ENCODE measurements around the gene RNU1-1. TPM values are rescaled to one million over a fixed set of nuclear protein-coding genes. Genes with fewer than 3 reads are reported as not detected.

RNU1-1 gene
- total and polyA plus RNA-seq, 9 donors, result under 0.01 to 7,521 (median 3,807) TPM; not detected in 2

DNA sequence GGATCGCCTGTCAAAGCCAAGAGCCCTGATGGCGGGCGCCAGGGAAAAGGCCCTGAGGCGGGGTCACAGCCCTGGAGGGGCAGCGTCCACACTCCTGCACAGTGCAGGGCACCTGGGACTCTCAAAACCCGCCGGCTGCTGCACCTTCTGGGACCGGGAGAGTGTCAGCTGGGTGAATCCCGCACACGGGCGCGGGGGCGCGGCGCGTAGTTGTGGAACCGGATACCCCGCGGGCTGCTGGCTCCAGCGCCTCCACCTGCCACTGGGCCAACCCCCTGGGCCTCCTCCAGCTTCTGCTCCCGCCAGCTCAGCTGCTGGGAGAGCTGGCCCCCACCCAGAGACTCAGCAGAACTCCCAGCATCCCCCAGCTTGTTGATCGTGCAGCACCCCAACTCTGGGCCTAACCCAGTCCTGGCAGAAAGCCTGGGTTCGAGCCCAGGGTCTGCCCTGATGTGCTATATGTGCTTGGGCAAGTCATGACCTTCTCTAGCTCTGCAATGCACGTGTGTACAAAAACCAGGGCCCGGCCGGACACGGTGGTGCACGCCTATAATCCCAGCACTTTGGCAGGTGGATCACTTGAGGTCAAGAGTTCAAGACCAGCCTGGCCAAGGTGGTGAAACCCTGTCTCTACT is 39.8 kb downstream of the RNU1-1 start:
- TF ChIP-seq POLR2A (IDR thresholded peaks at IDR 0.05), result no peak
- no peak for TF ChIP-seq EP300 (IDR thresholded peaks at IDR 0.05)
- TF ChIP-seq, protein P1, sequence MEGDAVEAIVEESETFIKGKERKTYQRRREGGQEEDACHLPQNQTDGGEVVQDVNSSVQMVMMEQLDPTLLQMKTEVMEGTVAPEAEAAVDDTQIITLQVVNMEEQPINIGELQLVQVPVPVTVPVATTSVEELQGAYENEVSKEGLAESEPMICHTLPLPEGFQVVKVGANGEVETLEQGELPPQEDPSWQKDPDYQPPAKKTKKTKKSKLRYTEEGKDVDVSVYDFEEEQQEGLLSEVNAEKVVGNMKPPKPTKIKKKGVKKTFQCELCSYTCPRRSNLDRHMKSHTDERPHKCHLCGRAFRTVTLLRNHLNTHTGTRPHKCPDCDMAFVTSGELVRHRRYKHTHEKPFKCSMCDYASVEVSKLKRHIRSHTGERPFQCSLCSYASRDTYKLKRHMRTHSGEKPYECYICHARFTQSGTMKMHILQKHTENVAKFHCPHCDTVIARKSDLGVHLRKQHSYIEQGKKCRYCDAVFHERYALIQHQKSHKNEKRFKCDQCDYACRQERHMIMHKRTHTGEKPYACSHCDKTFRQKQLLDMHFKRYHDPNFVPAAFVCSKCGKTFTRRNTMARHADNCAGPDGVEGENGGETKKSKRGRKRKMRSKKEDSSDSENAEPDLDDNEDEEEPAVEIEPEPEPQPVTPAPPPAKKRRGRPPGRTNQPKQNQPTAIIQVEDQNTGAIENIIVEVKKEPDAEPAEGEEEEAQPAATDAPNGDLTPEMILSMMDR (IDR thresholded peaks at IDR 0.05), result no peak
- H3K27ac ChIP-seq, result no peak overlapping the region
- H3K9me3 ChIP-seq, result no peaks in the 10 kb centered on the region
- peak in 1 of 5 donors; percentile 33 for DNase-seq
- no peaks in the 10 kb centered on the region for H3K36me3 ChIP-seq
- WGBS, 3 donors, result 91 to 94% (median 93%) methylated on average over 28 of the region's 28 CpGs
- no peak overlapping the region for H3K4me3 ChIP-seq
- intact Hi-C loops (cut with DNase I), result no loop called here
- no peaks in the 10 kb centered on the region for H3K27me3 ChIP-seq
- no peaks in the 10 kb centered on the region for H3K4me1 ChIP-seq (ENCODE audit: insufficient read depth)

DNA sequence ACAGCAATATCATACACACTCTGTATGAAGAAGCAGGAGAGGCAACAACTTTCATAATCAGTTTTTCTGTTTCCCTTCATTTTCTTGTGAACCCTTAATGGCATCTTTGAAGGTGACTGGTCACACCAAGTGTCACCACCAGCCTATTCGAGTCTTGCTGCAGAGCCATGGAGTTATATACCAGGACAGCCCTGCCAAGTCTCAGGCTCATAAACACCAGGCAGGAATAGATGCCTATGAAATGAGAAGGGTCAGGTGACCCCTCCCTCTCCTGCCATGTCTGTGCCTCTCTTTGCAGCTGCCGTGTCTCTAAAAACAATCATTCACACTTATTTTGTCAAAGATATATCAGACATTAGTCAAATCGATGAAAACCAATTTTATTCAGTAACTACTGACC is 45.5 kb downstream of the RNU1-1 start:
- 74 to 91% (median 81%) methylated on average over 3 of the region's 3 CpGs for WGBS, 3 donors
- H3K27me3 ChIP-seq, result no peaks in the 10 kb centered on the region
- no peaks in the 10 kb centered on the region for H3K36me3 ChIP-seq
- no peaks in the 10 kb centered on the region for H3K4me1 ChIP-seq (ENCODE audit: insufficient read depth)
- H3K4me3 ChIP-seq, result no peak overlapping the region
- TF ChIP-seq EP300 (IDR thresholded peaks at IDR 0.05) (no peak), POLR2A (IDR thresholded peaks at IDR 0.05) (no peak)
- TF ChIP-seq, protein P1 (IDR thresholded peaks at IDR 0.05), result no peak
- no peak for DNase-seq
- intact Hi-C loops (cut with DNase I), result no loop called here
- no peak overlapping the region for H3K27ac ChIP-seq
- no peaks in the 10 kb centered on the region for H3K9me3 ChIP-seq

DNA sequence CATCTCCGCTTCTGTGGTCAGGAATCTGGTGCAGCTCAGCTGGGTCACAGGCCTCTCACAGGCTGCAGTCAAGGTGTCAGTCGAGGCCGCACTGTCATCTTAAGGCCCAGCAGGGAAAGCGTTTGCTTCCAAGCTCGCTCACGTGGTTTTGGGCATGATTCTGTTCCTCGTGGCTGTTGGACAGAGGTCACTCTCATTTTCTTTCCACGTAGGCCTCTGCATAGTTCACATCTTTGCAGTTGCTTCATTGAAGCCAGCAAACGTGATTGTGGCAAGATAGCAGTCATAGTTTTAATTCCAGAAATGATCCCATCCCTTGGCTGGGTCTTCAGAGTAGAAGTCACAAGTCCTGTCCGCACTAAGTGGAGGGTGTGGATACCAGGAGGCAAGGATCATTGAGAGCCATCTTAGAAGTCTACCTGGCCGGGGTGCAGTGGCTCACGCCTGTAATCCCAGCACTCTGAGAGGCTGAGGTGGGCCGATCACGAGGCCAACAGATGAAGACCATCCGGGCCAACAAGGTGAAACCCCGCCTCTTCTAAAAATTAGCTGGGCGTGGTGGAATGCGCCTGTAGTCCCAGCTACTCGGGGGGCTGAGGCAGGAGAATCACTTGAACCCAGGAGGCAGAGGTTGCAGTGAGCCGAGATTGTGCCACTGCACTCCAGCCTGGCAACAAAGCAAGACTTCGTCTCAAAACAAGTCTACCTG is 49.0 kb downstream of the RNU1-1 start:
- 84 to 88% (median 86%) methylated on average over 21 of the region's 21 CpGs for WGBS, 3 donors
- Histone ChIP-seq H3K4me3 (no peak overlapping the region), H3K27me3 (no peaks in the 10 kb centered on the region), H3K4me1 (ENCODE audit: insufficient read depth) (no peaks in the 10 kb centered on the region), H3K27ac (no peak overlapping the region), H3K36me3 (no peaks in the 10 kb centered on the region), H3K9me3 (no peaks in the 10 kb centered on the region)
- peak in 1 of 5 donors; percentile 25 for DNase-seq
- intact Hi-C loops (cut with DNase I), result no loop called here
- no peak for TF ChIP-seq POLR2A (IDR thresholded peaks at IDR 0.05)
- TF ChIP-seq, protein P1 (IDR thresholded peaks at IDR 0.05), result no peak
- TF ChIP-seq EP300 (IDR thresholded peaks at IDR 0.05), result no peak

Small RNAs within 50 kb of the gene (small RNA-seq; reads per million reads assigned to genes)
- gene RNU1-1, result not detected
- gene RNU1-6P, result not detected

Other genes starting within 250 kb of the RNU1-1 start
- 10 to 100 TPM; 17.7 to 35.3 (median 23.6) TPM for gene FBXO42, start 161.8 kb downstream of the RNU1-1 start, total RNA-seq
- gene FBXO42, start 161.8 kb downstream of the RNU1-1 start, polyA plus RNA-seq, result 10 to 100 TPM; 16.0 to 16.1 TPM
- gene SZRD1, start 147.0 kb downstream of the RNU1-1 start, total RNA-seq, result 100 to 1,000 TPM in 5 of 7 donors, 10 to 100 TPM in 2; 45.3 to 152 (median 131) TPM
- gene SZRD1, start 147.0 kb downstream of the RNU1-1 start, polyA plus RNA-seq, result 10 to 100 TPM; 71.2 to 74.3 TPM
- not detected for gene SPATA21, start 76.9 kb downstream of the RNU1-1 start, total RNA-seq
- gene SPATA21, start 76.9 kb downstream of the RNU1-1 start, polyA plus RNA-seq, result under 1 TPM in 1 of 2 donors, not detected in 1; 0.17 TPM
- gene NECAP2, start 73.6 kb downstream of the RNU1-1 start, total RNA-seq, result 10 to 100 TPM; 36.2 to 60.4 (median 51.9) TPM
- gene NECAP2, start 73.6 kb downstream of the RNU1-1 start, polyA plus RNA-seq, result 10 to 100 TPM; 41.0 to 59.1 TPM
- gene NBPF1, start 99.3 kb upstream of the RNU1-1 start, total RNA-seq, result 100 to 1,000 TPM in 1 of 7 donors, 10 to 100 TPM in 6; 30.4 to 111 (median 55.9) TPM
- 10 to 100 TPM; 14.7 to 78.8 TPM for gene NBPF1, start 99.3 kb upstream of the RNU1-1 start, polyA plus RNA-seq
- gene RNU1-3, start 152.7 kb upstream of the RNU1-1 start, total RNA-seq, result 1,000 to 10,000 TPM in 5 of 7 donors, under 1 TPM in 2; under 0.01 to 7,521 (median 3,807) TPM
- gene RNU1-3, start 152.7 kb upstream of the RNU1-1 start, polyA plus RNA-seq, result not detected
- gene RNU1-4, start 226.2 kb upstream of the RNU1-1 start, total RNA-seq, result 1,000 to 10,000 TPM in 5 of 7 donors, under 1 TPM in 2; under 0.01 to 7,521 (median 3,807) TPM
- not detected for gene RNU1-4, start 226.2 kb upstream of the RNU1-1 start, polyA plus RNA-seq